ENCODE measurements around the gene LCN12.

LCN12 gene

GRCh38 chr9:136927343-136928271 lies 24.5 kb upstream of the LCN12 start:
- DNase-seq = no peak

GRCh38 chr9:136928591-136928990 lies 23.5 kb upstream of the LCN12 start:
- DNase-seq = no peak

GRCh38 chr9:136930014-136930413 lies 22.1 kb upstream of the LCN12 start:
- no peak for DNase-seq

- no peak for DNase-seq
Observed at GRCh38 chr9:136931611-136932130, 20.4 kb upstream of the LCN12 start.

- no peak for DNase-seq
Observed at GRCh38 chr9:136934277-136934676, 17.8 kb upstream of the LCN12 start.

- DNase-seq = no peak
Observed at GRCh38 chr9:136935651-136936050, 16.4 kb upstream of the LCN12 start.

GRCh38 chr9:136936645-136937170 lies 15.4 kb upstream of the LCN12 start:
- DNase-seq = no peak

GRCh38 chr9:136937186-136938001 lies 14.7 kb upstream of the LCN12 start:
- no peak for DNase-seq

- DNase-seq = no peak
Observed at GRCh38 chr9:136939431-136939995, 12.6 kb upstream of the LCN12 start.

GRCh38 chr9:136939996-136940525 lies 12.0 kb upstream of the LCN12 start:
- DNase-seq = no peak

- no peak for DNase-seq
Observed at GRCh38 chr9:136940526-136941230, 11.4 kb upstream of the LCN12 start.

- no peak for DNase-seq
Observed at GRCh38 chr9:136941231-136942111, 10.6 kb upstream of the LCN12 start.

GRCh38 chr9:136942112-136942880 lies 9.8 kb upstream of the LCN12 start:
- no peak for DNase-seq

- no peak for DNase-seq
Observed at GRCh38 chr9:136942881-136943230, 9.2 kb upstream of the LCN12 start.

- DNase-seq = peak; percentile 59
Observed at GRCh38 chr9:136943291-136944211, 8.5 kb upstream of the LCN12 start.

GRCh38 chr9:136944212-136944518 lies 7.9 kb upstream of the LCN12 start:
- no peak for DNase-seq

- peak; percentile 98 for DNase-seq
Observed at GRCh38 chr9:136944519-136945332, 7.3 kb upstream of the LCN12 start, which contains the start of the genes C8G and FBXW5. Gene C8G (plus strand): TSS chr9:136945243. CDS start chr9:136945321, 78 bp downstream. Gene FBXW5 (minus strand): TSS chr9:136944738. CDS start chr9:136944083, 655 bp downstream.

Measured in activated CD4-positive, alpha-beta T cell treated with anti-CD3 and anti-CD28 coated beads, Interleukin-10, Interleukin-2, amounts not matched to agents 100 ng/mL and 50 ng/mL, durations not matched to agents 16 hours and 8 hours (primary cell).